GM18520 (cell line): Measurements from ENCODE around the gene TRAPPC12.
"Not testable (repeated sequence)": the region's sequence is repeated elsewhere in the genome, so short reads cannot be mapped to it uniquely, and the experiment has no call there.

Experiments used
- ATAC-seq: cut with Tn5 transposase; IDR thresholded peaks from one replicate; pipeline ENCODE4 v1.9.1; 2021; ENCODE audit not compliant: unreplicated experiment

TRAPPC12 gene

DNA sequence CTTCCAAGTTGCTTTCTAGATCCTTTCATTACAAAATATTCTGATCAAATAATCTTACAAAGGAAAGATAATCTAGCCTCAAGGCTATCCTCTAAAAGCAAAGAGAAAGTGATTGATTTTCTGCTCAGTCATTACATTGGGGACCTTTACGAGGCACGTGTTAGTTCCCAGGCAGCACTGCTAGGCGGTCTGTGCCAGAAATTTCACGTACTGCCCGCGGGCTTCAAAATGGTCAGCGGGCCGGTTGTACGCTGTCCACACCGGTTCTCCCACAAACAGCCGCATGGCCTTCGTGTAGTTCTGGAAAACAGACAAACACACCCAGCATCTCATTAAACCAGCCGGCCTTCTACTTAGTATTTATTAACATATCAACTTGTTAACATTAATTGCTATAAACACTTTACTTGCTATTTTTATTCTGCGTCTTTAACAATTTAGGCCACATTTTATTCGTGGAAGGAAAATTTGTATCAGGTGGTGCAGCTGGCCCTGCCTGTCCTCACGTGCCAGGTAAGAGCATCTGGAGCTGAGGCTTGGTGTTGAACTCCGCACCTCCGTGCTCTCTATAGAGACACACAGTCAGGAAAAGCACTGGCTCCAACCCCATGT is 119.4 kb downstream of the TRAPPC12 start:
- no peak for ATAC-seq

DNA sequence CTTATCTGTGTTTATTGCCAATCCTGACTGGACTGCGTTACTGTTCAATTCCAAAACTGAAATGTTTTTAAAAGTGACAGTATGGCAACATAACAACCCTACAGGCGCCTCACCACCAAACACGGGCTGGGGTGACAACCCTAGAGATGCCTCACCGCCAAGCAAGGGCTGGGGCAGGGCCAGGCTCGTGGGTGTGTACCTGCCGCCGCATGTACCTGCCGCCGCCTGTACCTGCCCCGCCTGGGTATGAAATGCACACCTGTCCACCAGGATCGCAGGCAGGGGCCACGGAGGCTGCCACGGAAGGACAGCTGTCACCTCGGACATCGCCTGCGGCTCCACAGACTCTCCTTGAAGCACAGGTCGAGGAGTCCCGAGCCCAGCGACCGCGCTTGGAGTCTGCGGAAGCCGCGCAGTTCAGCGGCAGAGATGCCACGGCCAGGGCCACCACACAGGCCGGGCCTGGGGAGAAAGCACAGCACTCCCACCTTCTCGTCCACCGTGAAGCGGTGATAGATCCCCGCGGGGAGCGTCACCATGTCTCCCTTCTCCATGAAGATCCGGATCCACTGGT is 120.9 kb downstream of the TRAPPC12 start:
- no peak for ATAC-seq

DNA sequence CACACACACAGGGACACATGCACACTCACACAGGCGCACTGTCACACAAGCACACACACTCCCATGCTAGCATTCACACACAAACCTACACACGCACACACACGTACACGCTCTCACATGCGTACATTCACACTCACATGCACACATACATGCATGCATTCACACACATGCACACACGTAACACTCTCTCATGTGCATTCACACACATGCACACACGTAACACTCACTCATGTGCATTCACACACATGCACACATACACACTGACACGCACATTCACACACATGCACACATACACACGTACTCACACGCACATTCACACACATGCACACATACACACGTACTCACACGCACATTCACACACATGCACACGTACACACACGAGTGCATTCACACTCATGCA is 123.6 kb downstream of the TRAPPC12 start:
- ATAC-seq = no peak

DNA sequence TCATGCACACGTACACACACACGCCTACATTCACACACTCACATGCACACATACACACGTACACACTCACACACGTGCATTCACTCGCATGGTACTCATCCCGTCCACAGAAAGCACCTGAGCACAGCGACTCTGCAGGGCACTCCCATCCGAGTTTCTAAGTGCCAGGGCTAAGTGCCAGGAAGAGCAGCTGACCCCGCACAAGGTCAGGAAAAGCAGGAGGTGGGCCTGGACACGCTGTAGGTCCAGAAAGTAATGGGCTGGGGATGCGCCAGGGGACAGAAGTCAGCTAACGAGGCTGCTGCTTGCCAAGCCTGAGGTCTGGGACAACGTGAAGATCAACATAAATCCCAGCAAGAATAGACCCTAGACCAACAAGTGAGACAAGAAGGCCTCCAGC is 124.0 kb downstream of the TRAPPC12 start:
- ATAC-seq = no peak

DNA sequence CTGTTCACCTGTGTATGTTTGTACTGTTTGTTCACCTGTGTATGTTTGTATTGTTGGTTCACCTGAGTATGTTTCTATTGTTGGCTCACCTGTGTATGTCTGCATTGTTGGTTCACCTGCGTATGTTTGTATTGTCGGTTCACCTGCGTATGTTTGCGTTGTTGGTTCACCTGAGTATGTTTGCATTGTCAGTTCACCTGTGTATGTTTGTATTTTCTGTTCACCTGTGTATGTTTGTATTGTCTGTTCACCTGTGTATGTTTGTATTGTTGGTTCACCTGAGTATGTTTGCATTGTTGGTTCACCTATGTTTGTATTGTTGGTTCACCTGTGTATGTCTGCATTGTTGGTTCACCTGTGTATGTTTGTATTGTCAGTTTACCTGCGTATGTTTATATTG is 125.2 kb downstream of the TRAPPC12 start:
- no peak for ATAC-seq

DNA sequence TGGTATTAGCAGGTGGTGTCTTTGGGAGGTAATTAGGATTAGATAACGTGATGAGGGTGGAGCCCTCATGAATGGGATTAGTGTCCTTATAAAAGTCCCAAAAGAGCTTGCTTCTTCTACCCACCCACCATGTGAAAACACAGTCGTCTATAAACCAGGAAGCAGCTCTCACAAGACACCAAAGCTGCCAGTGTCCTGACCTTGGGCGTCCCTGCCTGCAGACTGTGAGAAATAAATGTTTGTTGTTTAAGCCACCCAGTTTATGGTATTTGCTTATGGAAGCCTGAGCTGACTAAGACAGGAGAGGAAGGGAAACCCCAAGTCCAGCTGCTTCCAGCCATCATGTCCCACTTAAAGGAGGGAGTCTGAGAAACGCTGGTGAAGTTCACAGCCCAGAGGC is 126.3 kb downstream of the TRAPPC12 start:
- ATAC-seq = no peak

DNA sequence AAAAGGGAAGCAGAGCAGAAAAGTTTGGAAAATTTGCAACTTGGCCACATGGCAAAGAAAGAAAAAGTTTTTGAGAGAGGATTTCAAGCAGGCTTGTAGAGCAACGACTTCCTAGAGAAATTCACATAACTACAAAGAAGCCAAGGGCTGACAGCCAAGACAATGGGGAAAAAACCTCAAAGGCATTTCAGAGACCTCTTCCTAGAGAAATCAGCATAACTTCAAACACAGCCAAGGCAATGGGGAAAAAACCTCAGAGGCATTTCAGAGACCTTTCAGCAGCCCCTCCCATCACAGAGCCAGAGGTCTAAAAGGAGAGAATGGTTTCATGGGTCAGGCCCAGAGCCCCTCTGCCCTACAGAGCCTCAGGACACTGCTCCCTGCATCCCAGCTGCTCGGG is 132.6 kb downstream of the TRAPPC12 start:
- ATAC-seq = no peak

DNA sequence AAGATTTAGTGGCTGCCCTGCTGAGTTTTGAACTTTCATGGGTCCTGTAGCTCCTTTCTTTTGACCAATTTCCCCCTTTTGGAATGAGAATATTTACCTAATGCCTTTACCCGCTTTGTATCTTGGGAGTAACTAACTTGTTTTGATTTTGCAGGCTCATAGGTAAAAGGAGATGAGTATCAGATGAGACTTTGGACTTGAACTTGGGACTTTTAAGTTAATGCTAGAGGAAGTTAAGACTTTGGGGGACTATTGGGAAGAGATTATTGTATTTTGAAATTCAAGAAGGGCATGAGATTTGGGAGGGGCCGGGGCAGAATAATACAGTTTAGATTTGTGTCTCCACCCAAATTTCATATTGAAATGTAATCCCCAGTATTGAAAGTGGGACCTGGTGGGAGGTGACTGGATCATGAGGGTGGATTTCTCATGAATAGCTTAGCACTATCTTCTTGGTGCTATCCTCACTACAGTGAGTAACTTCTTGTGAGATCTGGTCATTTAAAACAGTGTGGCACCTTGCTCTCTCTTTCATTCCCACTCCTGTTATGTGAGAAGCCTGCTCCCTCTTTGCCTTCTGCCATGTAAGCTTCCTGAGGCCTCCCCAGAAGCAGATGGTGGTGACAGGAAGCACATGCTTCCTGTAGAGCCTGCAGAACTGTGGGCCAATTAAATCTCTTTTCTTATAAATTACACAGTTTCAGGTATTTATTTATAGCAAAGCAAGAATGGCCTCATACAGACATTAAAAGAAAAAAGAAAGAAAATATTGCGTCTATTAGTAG is 133.7 kb downstream of the TRAPPC12 start:
- ATAC-seq = no peak

DNA sequence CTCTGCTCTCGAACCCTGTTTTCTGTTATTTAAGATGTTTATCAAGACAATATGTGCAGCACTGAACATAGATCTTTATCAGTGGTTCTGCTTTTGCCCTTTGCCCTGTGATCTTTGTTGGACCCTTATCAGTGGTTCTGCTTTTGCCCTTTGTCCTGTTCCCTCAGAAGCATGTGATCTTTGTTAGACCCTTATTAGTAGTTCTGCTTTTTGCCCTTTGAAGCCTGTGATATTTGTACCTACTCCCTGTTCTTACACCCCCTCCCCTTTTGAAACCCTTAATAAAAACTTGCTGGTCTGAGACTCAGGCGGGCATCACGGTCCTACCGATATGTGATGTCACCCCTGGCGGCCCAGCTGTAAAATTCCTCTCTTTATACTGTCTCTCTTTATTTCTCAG is 135.9 kb downstream of the TRAPPC12 start:
- ATAC-seq = not testable (repeated sequence)

DNA sequence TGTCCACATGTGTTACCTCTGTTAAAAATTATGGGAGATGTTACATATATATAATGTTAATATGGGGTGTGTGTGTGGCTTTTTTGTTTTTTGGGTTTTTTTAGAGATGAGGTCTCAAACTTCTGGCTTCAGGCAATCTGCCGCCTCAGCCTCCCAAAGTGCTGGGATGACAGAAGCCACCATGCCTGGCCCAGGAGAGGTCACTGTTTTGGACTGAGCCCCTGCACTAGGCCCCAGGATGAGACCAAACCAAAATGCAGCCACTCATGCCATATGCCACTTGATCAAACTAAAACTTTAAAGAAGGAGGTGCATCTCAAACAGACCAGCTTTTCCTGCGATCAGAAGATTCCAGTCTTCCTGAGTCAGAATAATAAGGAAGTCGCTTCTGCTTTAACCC is 137.3 kb downstream of the TRAPPC12 start:
- ATAC-seq = no peak

DNA sequence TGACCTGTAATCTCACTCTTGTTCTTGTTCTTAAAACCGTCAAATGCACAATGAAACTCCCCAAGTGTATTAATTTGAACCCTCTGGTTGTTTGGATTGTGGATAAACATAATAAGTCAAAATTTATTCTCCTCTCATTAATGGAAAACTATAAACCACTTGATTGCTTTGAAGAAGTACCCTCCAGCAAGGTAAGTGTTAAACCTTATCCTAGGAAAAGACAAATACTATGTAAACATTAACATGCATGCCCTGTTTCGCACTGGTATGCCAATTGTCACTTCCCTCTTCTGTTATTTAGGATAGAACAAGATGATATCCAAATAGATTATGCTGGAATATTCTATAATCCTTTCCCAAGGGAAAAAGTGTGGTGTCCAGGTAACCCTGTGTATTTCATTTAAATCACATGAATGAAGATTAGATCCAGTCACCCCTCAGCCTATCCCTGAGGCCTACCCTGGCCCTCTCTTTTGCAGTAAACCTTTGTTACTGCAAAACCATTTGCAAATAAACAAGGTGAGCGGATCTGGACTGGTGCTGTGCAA is 138.5 kb downstream of the TRAPPC12 start:
- no peak for ATAC-seq

DNA sequence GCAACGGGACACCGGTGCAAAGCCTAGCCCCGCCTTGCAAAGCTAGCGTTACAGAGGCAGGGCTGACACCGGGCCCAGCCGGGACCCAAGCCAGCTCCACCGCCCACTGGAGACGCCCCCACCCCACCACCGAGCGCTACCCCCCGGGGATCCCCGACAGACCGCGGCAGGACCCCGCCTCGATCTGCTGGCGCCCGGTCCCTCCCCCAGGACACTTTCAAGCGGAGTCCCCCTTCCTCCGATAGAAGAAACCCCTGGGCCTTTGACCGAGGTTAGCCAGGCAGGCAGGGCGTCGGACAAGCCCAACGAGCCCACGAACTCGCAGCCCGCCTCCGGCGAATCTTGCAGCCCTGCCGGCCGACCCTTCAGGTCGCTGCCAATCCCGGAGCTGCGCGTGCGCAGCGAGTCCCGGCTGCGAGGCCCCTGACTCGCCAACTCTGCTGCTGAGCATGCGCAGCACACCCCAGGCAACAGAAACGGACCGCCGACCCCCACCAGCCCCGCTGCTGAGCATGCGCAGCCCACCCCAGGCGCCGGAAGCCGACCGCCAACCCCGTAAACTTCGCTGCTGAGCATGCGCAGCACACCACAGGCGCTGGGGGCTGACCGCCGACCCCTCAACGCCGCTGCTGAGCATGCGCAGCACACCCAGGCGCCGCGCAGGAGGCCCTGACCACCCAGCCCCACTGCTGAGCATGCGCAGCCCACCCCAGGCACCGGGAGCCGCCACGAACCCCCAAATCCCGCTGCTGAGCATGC is 139.2 kb downstream of the TRAPPC12 start:
- ATAC-seq = peak; percentile 67

DNA sequence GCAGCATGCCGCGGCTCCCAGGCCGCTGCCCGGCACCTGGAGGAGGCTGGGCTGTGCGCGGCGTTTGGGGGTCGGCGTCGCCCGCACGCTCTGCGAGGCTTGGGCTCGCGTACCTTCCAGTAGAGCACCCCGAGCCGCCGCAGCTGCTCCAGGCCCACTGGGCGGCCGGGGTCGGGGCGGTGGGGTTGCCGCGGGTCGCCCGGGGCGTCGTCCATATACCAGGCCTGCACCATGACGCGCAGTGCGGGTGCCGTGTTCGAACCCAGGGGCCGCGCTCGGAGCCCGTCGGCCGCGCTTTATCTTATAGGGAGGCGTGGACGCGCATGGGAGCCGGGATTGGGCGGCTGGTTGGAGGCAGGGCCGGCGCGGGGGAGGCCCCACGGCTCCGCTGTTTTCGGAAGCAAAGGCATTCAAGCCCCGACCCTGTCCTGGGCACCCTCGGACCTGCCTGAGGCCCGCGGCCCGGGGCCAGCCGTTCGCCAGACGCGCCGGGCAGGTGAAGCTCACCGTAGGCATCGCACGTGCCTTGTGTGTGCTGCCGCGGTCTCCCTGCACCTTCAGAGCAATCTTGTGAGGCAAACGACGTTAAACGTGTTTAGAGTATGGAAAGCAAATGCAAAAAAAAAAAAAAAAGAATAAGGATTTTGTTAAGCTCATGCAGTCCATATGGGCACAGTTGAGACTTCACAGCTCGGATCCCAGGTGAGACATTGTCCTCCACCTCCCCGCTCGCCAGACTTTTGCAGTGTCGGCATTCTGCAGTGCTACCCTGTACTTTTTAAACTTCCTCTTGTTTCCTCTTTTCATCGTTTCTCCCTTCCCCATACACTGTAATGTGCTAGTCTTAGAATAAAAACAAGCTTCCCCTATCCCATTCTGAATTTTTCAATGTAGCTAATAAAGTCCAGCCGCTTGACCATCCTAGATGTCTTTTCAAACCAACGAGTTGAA is 140.0 kb downstream of the TRAPPC12 start, which contains the start of gene ADI1:
Gene ADI1, minus strand, starts transcription at position 277 of the 951 bp plus-strand sequence. Its CDS starts 44 bp downstream, at position 233.
- ATAC-seq = peak; percentile 47

DNA sequence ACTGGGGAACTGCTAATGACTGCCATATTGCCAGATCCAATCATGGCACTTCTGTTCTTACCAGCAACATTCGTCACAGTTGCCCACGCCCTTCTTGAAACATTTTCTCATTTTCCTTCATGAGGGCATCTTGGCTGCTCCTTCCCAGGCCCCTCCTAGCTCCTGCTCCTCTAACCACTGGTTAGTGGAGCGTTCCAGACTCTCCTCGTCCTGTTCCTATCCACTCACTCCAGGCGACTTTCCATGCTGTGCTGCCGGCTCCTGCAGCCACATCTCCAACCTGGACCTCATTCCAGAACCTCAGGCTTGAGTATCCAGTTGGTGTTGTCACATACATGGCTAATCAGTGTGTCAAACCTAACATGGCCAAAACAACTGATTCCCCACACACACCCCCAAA is 141.1 kb downstream of the TRAPPC12 start:
- no peak for ATAC-seq

DNA sequence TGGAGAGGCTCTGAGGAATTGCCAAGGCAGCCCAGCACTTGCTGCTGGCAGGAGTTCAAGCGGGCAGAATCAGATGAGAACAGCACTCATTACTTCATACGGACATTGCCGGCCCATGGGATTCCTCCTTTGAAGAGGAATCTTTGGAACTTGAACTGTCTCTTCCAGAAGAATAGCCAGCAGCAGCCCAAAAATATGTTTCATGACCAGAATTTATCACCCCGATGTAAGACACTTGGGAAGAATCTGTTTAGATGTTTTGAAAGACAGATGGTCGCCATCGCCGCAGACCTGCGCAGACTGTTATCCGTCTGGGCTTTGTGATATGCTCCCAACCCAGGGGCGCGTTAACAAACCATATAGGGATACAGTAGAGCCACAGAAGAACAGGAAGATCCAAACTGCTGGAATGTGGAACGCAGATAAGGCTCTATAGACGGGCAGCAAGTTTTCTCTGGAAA is 143.5 kb downstream of the TRAPPC12 start:
- ATAC-seq = no peak

DNA sequence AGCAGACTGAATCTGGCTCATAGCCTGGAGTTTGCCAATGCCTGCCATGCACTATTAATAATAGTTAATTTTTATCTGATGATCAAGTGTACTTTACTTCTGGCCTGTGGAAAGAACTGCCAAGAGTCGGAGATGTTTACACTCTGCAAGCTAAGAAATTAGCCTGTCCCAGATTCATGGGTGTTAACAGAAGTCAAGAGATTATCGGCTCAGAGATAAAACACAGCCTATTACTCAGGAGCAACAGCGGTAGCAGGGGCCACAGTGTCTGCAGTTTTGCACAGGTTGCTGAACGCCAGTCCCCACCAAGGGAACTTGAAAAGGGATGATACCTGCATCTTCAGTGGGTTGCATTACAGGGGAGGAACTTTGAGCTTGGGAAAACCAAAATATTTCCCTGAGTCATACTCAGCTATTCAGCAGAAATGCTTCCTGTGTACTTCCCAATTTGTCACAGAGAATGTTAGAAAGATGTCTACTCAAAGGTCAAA is 144.1 kb downstream of the TRAPPC12 start:
- no peak for ATAC-seq

DNA sequence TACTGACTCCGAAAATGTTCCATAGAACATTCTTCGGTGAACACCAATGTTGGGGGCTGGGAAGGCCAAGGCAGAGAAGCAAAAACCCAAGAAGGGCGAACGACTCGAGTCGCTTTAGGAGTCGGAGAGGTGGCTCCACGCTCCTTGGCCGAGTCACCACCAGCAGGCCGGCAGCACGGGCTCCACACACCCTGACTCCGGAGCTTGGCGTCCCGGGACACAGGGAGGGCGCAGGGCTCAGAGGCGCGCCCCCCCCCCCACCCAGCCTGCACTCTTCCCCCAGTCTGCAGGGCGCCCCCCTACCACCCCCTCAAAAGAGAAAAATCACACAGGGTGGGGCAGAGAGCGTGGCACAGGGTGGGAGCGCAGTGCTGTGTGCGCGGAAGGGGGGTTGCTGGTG is 147.4 kb downstream of the TRAPPC12 start:
- ATAC-seq = no peak

DNA sequence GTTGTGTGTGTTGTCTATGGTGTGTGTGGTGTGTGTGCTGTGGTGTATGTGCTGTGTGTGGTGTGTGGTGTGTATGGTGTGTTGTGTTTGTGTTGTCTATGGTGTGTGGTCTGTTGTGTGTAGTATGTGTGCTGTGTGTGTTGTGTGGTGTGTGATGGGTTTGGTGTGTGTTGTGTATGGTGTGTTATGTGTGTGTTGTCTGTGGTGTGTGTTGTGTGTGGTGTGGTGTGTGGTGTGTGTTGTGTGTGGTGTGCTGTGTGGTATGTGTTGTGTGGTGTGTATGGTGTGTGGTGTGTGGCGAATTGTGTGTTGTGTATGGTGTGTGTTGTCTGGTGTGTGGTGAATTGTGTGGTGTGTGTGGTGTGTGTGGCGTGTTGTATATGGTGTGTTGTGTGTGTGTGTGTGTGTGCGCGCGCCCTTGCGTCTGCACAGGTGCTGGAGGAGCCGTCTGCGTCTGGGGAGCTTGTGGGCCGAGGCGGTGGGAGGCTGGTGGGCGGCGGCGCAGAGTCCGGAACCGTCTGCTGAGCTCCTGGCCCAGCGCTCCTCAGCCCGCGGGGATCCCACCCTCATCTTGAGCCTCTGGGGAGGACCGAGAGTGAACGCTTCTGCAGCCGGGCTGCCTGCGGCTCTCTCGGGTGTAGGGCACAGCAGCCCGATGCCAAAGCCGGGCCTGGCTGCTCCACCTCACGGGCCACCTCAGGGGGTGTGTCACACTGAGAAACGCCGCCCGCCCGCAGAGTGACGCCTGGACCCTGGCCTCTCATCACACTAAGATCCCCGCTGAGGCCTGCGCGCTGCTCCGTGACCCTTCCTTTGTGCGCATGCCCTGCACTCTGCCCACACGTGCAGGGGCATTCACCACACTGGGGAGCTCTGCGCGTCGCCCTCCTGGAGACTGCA is 148.6 kb downstream of the TRAPPC12 start:
- no peak for ATAC-seq
